ENCODE data around the gene MAP1B.

- TF ChIP-seq CTCF (IDR thresholded peaks at IDR 0.05; ENCODE audit: borderline replicate concordance, extremely low read depth, low read length, poor library complexity, severe bottlenecking) = peak; percentile 32
- TF ChIP-seq EZH2 (IDR thresholded peaks at IDR 0.05; ENCODE audit: borderline replicate concordance, low read depth, low read length, severe bottlenecking) = no peak
Measured at GRCh38 chr5:72244862-72245371, 137.6 kb downstream of the MAP1B start.
